Transverse colon (tissue), 4 donors: Measurements from ENCODE around the gene CACNB2. TPM values are rescaled to one million over a fixed set of nuclear protein-coding genes. Genes with fewer than 3 reads are reported as not detected.

Experiments used
- DNase-seq: peaks from one replicate; pipeline ENCODE4 v3.0.0-alpha.2; 2019
- H3K27ac ChIP-seq, 4 donors: fragments of 200-600 bp; sonication (generic); 2 replicates each; pipeline ENCODE4 v1.5.1; 2016 to 2018; ENCODE audit warnings: inconsistent platforms in 4 of 4
- H3K27me3 ChIP-seq: fragments of 200-600 bp; sonication (generic); 2 replicates; pipeline ENCODE4 v1.5.1; 2017; ENCODE audit warnings: inconsistent platforms
- H3K36me3 ChIP-seq, 4 donors: fragments of 200-600 bp; sonication (generic); 2 replicates each; pipeline ENCODE4 v1.5.1; 2017 to 2019; ENCODE audit warnings: inconsistent platforms in 4 of 4
- H3K4me1 ChIP-seq, 4 donors: fragments of 200-600 bp; sonication (generic); 2 replicates each; pipeline ENCODE4 v1.5.1; 2017 to 2020; ENCODE audit warnings: inconsistent platforms in 4 of 4
- H3K4me3 ChIP-seq, 4 donors: fragments of 200-600 bp; sonication (generic); 1 replicate in 1 of 4; 2 replicates in 3 of 4; pipeline versions ENCODE4 v1.5.1 to v1.6.1; 2017 to 2019; ENCODE audit warnings: inconsistent platforms in 4 of 4
- H3K9me3 ChIP-seq, 2 donors: fragments of 200-600 bp; sonication (generic); 2 replicates each; pipeline ENCODE4 v1.5.1; 2017 to 2019; ENCODE audit warnings: inconsistent platforms in 2 of 2
- EP300 ChIP-seq: sonication (generic); formaldehyde crosslinking; IDR thresholded peaks from one replicate; pipeline ENCODE4 v1.6.1; 2017; ENCODE audit warnings: antibody characterized with exemption, low read depth
- POLR2A ChIP-seq: fragments of 450-650 bp; IDR thresholded peaks from one replicate; pipeline ENCODE4 v1.6.1; 2016; ENCODE audit warnings: antibody characterized with exemption, mild to moderate bottlenecking, moderate library complexity
- POLR2AphosphoS5 ChIP-seq, 3 donors: sonication (generic); formaldehyde crosslinking; IDR thresholded peaks; one replicate each; pipeline ENCODE4 v1.6.1; 2016; ENCODE audit warnings: antibody characterized with exemption in 3 of 3
- WGBS, 2 donors: methylation state at CpG; one replicate each; pipeline ENCODE4 v1.1.5; 2018; ENCODE audit warnings: low coverage in 1 of 2; 5-methylcytosine and 5-hydroxymethylcytosine counted together
- in situ Hi-C, 4 donors: fragments of 200-750 bp; cut with MboI; loops; one replicate each; pipeline versions ENCODE4 v1.15.0 to v1.15.1; 2017; ENCODE audit warnings: low sequenced_read_pairs in 3 of 4, low pct_ligation_motif_present in 1 of 4, low pct_unique_long_range_greater_than_20kb in 1 of 4
- intact Hi-C: fragments of 100-400 bp; cut with DNase I; formaldehyde crosslinking; loops from one replicate; pipeline ENCODE4 v1.15.1; 2023; ENCODE audit warnings: low total_unique reads
- total RNA-seq, 4 donors: library from RNA; depleted of rRNA; stranded (reverse); fragments of >200 nt; gene quantifications; one replicate each; pipeline ENCODE4 v1.1.0, GENCODE V29; 2016
- TF ChIP-seq, protein P1 (sequence below), 5 experiments: fragments of 200-600 bp in 3 of 5; fragments of 450-650 bp in 2 of 5; sonication (generic) in 3 of 5; IDR thresholded peaks; 1 replicate in 2 of 5; 2 replicates in 3 of 5; pipeline ENCODE4 v1.5.1; 2016 to 2017; ENCODE audit warnings: antibody characterized with exemption in 5 of 5, inconsistent platforms in 3 of 5, mild to moderate bottlenecking in 2 of 5, moderate library complexity in 1 of 5

The CACNB2 gene
- total RNA-seq, 4 donors from 2014 or later, result 16.2 to 338 (median 23.7) TPM

DNA sequence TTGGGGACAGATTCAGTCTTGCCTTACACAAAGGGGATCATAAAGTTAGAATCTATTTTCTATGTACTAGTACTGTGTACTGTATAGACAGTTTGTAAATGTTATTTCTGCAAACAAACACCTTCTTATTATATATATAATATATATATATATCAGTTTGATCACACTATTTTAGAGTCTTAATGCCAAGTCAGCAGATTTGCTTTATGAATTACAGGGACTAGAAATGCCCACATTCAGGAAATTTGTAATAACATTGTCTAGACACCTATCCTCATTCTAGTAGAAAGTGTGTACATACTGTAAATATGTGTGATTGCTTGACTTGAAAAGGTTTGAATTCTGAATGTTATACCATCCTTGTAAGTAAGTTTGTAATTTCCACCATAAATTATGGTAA, 400.0 kb downstream of the CACNB2 start:
- H3K36me3 ChIP-seq, result peaks cover 0 to 9% (median 0%) of the 10 kb centered on the region in 4 donors
- in situ Hi-C loops, result no loop called here
- no peak for TF ChIP-seq POLR2A
- TF ChIP-seq EP300, result no peak
- TF ChIP-seq POLR2AphosphoS5 (IDR thresholded peaks at IDR 0.05), result no peak
- TF ChIP-seq, protein P1, sequence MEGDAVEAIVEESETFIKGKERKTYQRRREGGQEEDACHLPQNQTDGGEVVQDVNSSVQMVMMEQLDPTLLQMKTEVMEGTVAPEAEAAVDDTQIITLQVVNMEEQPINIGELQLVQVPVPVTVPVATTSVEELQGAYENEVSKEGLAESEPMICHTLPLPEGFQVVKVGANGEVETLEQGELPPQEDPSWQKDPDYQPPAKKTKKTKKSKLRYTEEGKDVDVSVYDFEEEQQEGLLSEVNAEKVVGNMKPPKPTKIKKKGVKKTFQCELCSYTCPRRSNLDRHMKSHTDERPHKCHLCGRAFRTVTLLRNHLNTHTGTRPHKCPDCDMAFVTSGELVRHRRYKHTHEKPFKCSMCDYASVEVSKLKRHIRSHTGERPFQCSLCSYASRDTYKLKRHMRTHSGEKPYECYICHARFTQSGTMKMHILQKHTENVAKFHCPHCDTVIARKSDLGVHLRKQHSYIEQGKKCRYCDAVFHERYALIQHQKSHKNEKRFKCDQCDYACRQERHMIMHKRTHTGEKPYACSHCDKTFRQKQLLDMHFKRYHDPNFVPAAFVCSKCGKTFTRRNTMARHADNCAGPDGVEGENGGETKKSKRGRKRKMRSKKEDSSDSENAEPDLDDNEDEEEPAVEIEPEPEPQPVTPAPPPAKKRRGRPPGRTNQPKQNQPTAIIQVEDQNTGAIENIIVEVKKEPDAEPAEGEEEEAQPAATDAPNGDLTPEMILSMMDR (IDR thresholded peaks at IDR 0.05), result no peak

DNA sequence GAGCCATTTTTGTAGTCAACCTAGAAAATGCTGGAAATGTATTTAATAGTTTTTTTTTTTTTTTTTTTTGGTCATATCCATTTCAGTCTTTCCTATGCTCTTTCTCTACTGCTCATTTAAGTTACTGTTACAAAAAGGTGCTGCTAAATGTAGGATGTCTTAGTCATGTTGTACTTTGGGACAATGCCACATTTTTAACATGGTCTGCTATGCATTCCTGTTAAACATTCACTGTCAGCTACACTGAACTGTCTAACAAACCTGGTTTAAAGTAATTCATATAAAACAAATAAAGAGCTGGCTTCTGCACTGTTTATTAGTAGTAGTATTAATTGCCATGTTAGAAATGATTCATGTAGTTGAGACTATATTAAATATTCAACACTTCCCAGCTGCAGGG, 402.6 kb downstream of the CACNB2 start:
- DNase-seq, result no peak
- TF ChIP-seq POLR2AphosphoS5 (IDR thresholded peaks at IDR 0.05), result no peak
- TF ChIP-seq EP300, result no peak
- TF ChIP-seq POLR2A, result no peak
- H3K27ac ChIP-seq, result no peak overlapping the region
- H3K4me3 ChIP-seq, result no peak overlapping the region
- H3K4me1 ChIP-seq, result no peaks in the 10 kb centered on the region
- intact Hi-C loops (no loop called here), in situ Hi-C loops (no loop called here)
- no peaks in the 10 kb centered on the region for H3K9me3 ChIP-seq
- H3K27me3 ChIP-seq, result no peaks in the 10 kb centered on the region
- peaks cover 0 to 5% (median 0%) of the 10 kb centered on the region in 4 donors for H3K36me3 ChIP-seq

More for the DNA sequence above, 400.0 kb downstream of the CACNB2 start:
- intact Hi-C loops, result no loop called here
- Histone ChIP-seq H3K4me1 (no peaks in the 10 kb centered on the region), H3K9me3 (no peaks in the 10 kb centered on the region), H3K4me3 (no peak overlapping the region), H3K27me3 (no peaks in the 10 kb centered on the region), H3K27ac (no peak overlapping the region)
- no peak for DNase-seq

DNA sequence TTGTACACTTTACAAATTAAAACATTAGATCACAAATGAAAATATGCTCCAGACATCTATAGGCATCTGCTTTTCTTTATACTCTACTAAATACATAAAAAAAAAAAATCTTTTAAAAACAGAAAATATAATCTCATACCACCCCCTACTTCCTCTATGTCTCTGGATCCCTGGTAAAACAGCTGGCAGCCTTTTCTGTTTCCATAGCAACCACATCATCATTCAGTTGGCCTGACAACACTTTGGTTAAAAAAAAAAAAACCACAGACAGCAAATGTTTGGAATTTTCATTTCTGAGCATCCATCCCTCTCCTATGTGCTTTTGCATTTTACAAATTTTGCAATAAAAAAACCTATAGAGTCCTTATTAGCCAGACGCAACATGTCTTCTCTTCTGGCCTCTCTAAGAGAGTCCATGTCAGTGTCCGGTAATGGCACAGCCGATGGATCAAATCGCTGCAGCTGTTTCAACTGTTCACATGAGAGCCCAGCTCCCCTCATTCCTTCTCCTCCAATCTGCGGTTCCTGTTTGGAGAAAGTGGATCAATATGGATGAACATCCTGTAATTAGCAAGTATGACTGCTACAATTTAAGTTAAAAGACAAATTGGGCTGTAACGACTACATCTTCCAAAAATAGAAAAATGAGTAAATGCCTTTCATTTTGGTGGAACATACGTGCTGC, 405.5 kb downstream of the CACNB2 start:
- WGBS, 2 donors, result 90 to 98% methylated on average over 7 of the region's 7 CpGs
- no peaks in the 10 kb centered on the region for H3K27me3 ChIP-seq
- in situ Hi-C loops (no loop called here), intact Hi-C loops (no loop called here)
- H3K27ac ChIP-seq, result no peak overlapping the region
- no peaks in the 10 kb centered on the region for H3K9me3 ChIP-seq
- H3K36me3 ChIP-seq, result no peaks in the 10 kb centered on the region
- no peak overlapping the region for H3K4me3 ChIP-seq
- no peak for DNase-seq
- no peaks in the 10 kb centered on the region for H3K4me1 ChIP-seq
- TF ChIP-seq, protein P1 (IDR thresholded peaks at IDR 0.05), result no peak
- no peak for TF ChIP-seq POLR2A

DNA sequence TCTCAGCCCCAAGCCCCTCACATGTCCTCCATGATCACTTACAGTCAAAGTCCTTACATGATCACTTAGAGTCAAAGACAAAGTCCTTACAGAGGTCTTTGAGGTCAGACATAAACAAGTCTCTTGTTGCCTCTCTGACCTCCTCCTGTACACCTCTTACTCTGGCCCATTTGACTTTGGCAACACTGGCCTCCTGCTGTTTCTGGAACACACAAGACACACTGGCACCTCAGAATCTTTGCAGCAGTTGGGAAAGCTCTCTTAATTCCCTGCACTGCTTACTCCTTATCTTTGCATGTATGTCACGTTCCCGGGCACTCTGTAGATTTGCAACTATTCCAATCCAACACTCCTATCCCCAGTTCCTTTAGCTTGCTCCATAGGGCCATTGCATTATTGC, 408.9 kb downstream of the CACNB2 start:
- in situ Hi-C loops (no loop called here), intact Hi-C loops (no loop called here)
- no peaks in the 10 kb centered on the region for H3K9me3 ChIP-seq
- no peaks in the 10 kb centered on the region for H3K36me3 ChIP-seq
- no peak for TF ChIP-seq EP300
- H3K4me3 ChIP-seq, result no peak overlapping the region
- no peak for DNase-seq
- WGBS, 2 donors, result 88 to 100% methylated on average over 2 of the region's 2 CpGs
- H3K27me3 ChIP-seq, result no peaks in the 10 kb centered on the region
- no peaks in the 10 kb centered on the region for H3K4me1 ChIP-seq
- no peak overlapping the region for H3K27ac ChIP-seq

DNA sequence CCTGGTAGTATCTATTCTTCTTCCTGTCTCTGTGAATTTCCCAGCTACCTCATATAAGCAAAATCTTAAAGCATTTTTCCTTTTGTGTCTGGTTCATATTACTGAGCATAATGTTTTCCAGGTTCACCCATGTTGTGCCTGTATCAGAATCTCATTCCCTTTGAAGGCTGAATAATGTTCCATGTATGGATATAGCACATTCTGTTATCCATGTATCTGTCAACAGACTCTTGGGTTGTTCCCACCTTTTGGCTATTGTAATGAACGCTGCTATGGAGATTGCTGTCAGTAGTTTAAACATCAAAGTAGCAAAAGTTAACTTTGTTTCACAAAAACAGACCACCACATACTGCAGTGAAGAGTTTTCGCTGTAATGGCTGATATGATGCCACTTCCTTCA, 411.2 kb downstream of the CACNB2 start:
- peaks cover 0 to 5% of the 10 kb centered on the region in 2 donors for H3K9me3 ChIP-seq
- no peak for TF ChIP-seq EP300
- TF ChIP-seq POLR2AphosphoS5 (IDR thresholded peaks at IDR 0.05), result no peak
- TF ChIP-seq, protein P1 (IDR thresholded peaks at IDR 0.05), result no peak
- TF ChIP-seq POLR2A, result no peak
- no peaks in the 10 kb centered on the region for H3K36me3 ChIP-seq
- no peak overlapping the region for H3K4me3 ChIP-seq
- intact Hi-C loops (no loop called here), in situ Hi-C loops (no loop called here)
- H3K27me3 ChIP-seq, result no peaks in the 10 kb centered on the region
- no peak for DNase-seq
- WGBS, 2 donors, result 98 to 100% methylated on average over 1 to 2 of the region's 2 CpGs
- H3K4me1 ChIP-seq, result no peaks in the 10 kb centered on the region
- no peak overlapping the region for H3K27ac ChIP-seq
